HCT116 (cell line): ENCODE measurements around the gene ZNF83.
"Not testable (repeated sequence)": the region's sequence is repeated elsewhere in the genome, so short reads cannot be mapped to it uniquely, and the experiment has no call there.

ENCODE experiments used
- CTCF ChIP-seq, 3 experiments: fragments of 200-600 bp in 1 of 3; sonication (generic) in 1 of 3; IDR thresholded peaks in 2 of 3; conservative IDR thresholded peaks in 1 of 3; 2 replicates each; pipeline ENCODE4 v1.5.1; 2012 to 2017; ENCODE audit warnings: low read depth in 2 of 3, low read length in 2 of 3, antibody characterized with exemption in 1 of 3, borderline replicate concordance in 1 of 3, control low read depth in 1 of 3, mild to moderate bottlenecking in 1 of 3, mixed read lengths in 1 of 3, mixed run types in 1 of 3, moderate library complexity in 1 of 3; ENCODE audit not compliant: insufficient read depth in 1 of 3
- EGR1 ChIP-seq: IDR thresholded peaks from 2 replicates; pipeline ENCODE4 v1.6.1; 2012; ENCODE audit warnings: low read depth
- JUND ChIP-seq: IDR thresholded peaks from 2 replicates; pipeline ENCODE4 v1.6.1; 2012
- MAX ChIP-seq: IDR thresholded peaks from 2 replicates; pipeline ENCODE4 v1.6.1; 2012
- POLR2A ChIP-seq: IDR thresholded peaks from 2 replicates; pipeline ENCODE4 v1.7.0; 2011; ENCODE audit warnings: borderline replicate concordance; ENCODE audit not compliant: insufficient read depth, insufficient read length; ENCODE audit errors: extremely low read depth
- POLR2AphosphoS5 ChIP-seq: IDR thresholded peaks from 2 replicates; pipeline ENCODE4 v1.6.1; 2011; ENCODE audit warnings: mild to moderate bottlenecking, low read depth, low read length, moderate library complexity
- RAD21 ChIP-seq: IDR thresholded peaks from 2 replicates; pipeline ENCODE4 v1.6.1; 2012; ENCODE audit warnings: low read depth, mild to moderate bottlenecking
- REST ChIP-seq: IDR thresholded peaks from 2 replicates; pipeline ENCODE4 v1.6.1; 2012; ENCODE audit warnings: low read depth
- SIN3A ChIP-seq: IDR thresholded peaks from 2 replicates; pipeline ENCODE4 v1.6.1; 2012; ENCODE audit warnings: low read depth
- SP1 ChIP-seq: IDR thresholded peaks from 2 replicates; pipeline ENCODE4 v1.6.1; 2012; ENCODE audit warnings: low read depth
- ZBTB33 ChIP-seq: IDR thresholded peaks from 2 replicates; pipeline ENCODE4 v1.6.1; 2011; ENCODE audit warnings: mild to moderate bottlenecking, low read length, moderate library complexity; ENCODE audit not compliant: insufficient replicate concordance; ENCODE audit errors: extremely low read depth
- ZNF274 ChIP-seq: fragments of 200-500 bp; sonication (Bioruptor generic); IDR thresholded peaks from 2 replicates; pipeline ENCODE4 v1.6.1; 2014; ENCODE audit warnings: mild to moderate bottlenecking, low read depth, low read length, inconsistent platforms

- not testable (repeated sequence) for TF ChIP-seq REST; POLR2AphosphoS5; CTCF (IDR thresholded peaks at IDR 0.05 in 2 of 3, conservative IDR thresholded peaks at IDR 0.05 in 1 of 3; ENCODE audit: borderline replicate concordance in 1 of 3, insufficient read depth in 1 of 3, low read depth in 2 of 3, low read length in 2 of 3); POLR2A; ZBTB33; EGR1; SIN3A; JUND; RAD21; MAX; SP1; ZNF274
These were observed 68.5 kb downstream of the ZNF83 start for GRCh38 chr19:52569638-52569999.
